Activated CD8-positive, alpha-beta memory T cell treated with anti-CD3 and anti-CD28 coated beads for 4 hours (primary cell): ENCODE results near the gene ZNF785.
"Not testable (repeated sequence)": the region's sequence is repeated elsewhere in the genome, so short reads cannot be mapped to it uniquely, and the experiment has no call there.

Experiments used
- DNase-seq, 2 donors: peaks; one replicate each; pipeline ENCODE4 v3.0.0-alpha.2; 2020; ENCODE audit warnings: low read depth in 2 of 2

ZNF785 gene

DNA sequence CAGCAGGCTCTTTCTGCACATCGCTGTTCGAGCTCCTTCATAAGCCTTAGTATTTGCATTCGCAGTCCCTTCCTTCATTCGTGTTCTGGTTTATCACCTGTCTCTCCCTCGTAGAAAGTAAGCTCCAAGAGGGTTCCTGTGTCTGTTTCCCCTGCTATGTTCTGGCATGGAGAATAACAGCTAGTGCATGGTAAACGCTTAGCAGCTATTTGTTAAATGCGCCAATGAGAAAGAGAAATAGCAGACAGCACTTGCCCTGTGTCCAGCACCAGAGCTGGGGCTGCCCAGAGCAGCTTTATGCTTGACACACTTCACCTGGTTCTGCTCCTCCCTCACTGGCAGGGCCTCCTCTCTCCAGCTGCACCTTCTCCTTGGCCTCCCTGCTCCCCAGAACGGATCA lies 19.5 kb downstream of the ZNF785 start:
- DNase-seq: no peak

DNA sequence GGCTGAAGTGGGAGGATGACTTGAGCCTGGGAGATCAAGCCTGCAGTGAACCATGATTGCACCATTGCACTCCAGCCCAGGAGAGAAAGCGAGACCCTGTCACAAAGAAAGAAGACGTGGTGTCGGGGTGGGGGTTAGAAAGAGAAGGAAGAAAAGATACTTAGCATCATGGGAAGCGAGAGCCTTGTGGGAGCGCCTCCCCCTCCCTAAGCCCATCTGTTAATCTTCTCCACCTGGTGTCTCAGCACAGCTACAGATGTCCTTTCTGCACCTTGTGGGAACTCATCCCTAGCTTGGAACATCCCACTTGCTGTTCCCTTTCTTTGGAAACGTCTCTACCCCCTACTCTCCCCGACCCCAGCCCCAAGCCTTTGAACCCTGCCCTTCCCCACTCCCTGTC lies 20.0 kb downstream of the ZNF785 start:
- no peak for DNase-seq

DNA sequence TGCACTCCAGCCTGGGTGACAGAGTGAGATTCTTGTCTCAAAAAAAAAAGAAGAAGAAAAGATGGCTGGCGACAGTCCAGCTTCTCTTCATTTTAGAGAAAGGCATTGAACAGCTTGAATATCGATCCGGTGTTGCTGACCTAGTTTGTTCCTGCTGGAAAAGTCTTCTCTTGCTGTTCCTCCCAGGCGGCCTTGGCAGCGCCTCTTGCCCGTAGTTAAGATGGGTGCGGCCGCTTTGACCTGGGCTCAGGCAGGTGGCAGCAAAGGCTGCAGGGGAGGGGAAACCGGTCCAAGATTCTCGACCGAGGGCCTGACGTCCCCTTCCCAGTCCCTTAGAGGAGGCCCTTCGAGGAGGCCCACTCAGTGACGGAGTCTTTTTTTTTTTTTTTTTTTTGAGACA lies 23.5 kb downstream of the ZNF785 start:
- no peak for DNase-seq

DNA sequence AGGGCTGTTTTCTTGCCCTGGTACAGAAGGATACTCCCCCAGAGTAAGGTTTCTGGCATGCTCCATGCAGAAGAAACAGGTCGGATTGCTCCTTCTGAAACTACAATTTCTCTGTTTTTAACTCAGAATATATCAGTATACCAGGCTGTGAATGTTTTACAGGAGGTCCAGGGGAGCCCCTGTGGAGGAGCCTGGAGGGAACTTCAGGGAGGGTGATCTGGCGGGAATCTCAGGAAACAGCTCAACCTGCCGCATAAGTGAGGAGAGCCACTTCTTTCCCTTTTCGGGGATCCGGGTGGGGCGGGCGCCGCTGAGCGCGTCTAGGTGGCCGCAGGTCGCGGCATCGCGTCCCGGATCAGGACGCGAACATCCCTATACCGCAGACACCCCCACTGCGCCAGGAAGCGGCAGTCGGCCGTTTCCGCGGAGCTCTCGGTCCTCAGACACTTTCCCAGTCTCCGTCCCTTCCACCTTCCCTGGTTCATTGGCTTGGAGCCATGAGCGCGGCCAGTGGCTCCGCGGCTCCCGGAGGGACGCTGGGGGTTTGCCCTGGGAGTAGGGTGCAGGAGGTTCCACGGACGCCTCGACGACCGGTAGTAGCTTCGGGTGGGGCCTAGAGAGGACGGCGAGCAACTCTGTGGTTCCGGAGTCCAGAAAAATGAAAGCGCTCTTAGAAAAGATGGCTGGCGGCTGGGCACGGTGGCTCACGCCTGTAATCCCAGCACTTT lies 24.2 kb downstream of the ZNF785 start:
- DNase-seq: no peak

DNA sequence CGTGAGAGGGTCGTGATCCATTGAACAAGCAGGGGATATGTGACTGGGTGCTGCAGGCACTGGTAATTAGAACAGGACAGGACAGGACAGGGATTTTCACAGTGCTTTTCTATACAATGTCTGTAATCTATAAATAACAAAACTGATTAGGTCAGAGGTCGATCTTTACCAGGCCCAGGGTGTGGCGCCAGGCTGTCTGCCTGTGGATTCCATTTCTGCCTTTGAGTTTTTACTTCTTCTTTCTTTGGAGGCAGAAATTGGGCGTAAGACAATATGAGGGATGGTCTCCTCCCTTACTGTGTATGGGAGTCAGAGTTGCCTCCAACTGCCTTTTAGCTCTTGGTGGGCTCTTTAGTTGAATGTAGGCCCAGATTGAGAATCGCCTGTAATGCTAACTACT lies 25.8 kb downstream of the ZNF785 start:
- no peak for DNase-seq

DNA sequence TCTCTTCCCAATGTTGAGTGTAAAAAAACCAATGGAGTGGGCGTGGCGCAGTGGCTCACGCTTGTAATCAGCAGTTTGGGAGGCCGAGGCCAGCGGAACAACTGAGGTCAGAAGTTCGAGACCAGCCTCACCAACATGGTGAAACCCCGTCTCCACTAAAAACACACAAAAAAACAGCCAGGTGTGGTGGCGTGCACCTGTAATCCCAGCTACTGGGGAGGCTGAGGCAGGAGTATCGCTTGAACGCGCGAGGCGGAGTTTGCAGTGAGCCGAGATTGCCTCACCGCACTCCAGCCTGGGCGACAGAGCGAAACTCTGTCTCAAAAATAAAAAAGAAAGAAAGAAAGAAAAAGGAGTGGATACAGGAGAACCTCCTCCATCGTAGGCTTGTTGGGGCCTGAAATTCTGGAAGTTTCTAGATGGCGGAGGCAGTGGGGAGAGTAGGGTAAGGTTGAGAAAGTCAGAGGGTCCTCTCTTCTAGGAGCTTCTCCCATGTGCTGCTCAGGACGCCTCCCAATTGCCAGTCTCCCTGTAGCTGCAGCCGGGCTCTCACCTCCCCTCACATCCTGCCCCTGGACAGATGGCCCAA lies 26.6 kb downstream of the ZNF785 start:
- no peak for DNase-seq

DNA sequence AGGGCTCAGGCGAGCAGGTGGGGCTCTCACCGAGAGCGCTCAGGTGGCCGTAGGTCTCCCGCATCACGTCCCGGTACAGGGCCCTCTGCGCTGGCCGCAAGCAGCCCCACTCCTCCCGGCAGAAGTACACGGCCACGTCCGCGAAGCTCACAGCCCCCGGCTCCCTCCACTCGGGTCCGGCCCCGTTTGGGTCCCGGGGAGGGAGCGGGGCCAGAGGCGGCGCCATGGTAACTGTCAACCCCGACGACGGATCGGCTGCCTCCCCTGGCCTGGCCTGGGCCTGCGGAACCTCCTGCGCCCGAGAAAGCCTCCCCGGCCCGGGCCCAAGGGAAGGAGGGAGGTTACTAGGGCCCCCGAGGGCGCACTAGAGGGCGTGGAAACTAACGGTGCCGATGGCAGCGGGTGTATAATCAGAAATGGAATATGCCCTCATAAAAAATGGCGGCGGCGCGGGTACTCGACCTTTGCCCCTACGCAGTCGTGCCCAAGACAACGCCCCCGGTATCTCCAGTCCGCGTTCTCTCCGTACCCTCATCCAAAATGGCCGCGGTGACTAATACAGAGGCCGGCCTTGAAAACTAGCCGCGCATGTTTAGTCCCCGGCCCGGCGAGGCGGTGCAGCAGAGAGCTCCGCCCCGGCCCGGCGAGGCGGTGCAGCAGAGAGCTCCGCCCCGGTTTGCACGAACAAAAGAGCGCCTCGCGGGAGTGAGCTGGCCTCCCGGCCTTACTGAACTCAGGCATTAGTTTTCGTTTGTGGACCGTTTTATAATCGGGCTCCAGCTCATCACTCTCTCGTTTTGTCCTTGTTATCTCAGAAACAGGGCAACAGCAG lies 27.3 kb downstream of the ZNF785 start, which contains the start of gene ZNF764:
Gene ZNF764 (minus strand): TSS at position 418 of the 832 bp plus-strand sequence. CDS start 192 bp downstream, at position 226.
- peak; percentile 91 to 97 for DNase-seq

DNA sequence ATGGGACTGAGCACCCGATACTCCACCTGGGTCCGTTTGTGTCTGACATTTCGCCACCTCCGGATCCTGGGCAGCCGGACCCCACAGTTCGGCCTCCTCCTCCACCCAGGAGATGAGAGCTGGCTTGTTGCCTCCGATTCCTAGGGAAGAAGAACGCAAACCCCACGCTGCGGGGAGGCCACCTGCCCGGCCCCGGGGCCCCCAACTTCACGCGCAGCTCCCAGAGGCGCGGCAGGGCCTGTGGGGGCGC lies 27.9 kb downstream of the ZNF785 start:
- no peak for DNase-seq

DNA sequence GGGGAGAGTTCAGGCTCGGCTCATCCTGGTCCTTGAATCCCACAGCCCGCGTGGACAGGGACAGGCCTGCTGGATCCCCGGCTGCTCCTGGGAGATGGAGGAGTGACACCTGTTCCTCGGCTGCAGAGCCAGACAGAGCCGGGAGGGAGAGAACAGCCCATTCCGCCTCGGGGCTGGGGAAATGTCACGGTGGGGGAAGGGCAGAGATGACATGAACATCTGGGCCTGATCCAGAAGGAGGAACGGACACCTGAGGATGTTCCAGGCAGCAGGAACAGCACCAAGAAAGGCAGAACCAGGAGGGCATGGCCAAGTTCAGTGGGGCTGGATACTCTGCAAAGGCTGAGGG lies 29.4 kb downstream of the ZNF785 start:
- no peak for DNase-seq

DNA sequence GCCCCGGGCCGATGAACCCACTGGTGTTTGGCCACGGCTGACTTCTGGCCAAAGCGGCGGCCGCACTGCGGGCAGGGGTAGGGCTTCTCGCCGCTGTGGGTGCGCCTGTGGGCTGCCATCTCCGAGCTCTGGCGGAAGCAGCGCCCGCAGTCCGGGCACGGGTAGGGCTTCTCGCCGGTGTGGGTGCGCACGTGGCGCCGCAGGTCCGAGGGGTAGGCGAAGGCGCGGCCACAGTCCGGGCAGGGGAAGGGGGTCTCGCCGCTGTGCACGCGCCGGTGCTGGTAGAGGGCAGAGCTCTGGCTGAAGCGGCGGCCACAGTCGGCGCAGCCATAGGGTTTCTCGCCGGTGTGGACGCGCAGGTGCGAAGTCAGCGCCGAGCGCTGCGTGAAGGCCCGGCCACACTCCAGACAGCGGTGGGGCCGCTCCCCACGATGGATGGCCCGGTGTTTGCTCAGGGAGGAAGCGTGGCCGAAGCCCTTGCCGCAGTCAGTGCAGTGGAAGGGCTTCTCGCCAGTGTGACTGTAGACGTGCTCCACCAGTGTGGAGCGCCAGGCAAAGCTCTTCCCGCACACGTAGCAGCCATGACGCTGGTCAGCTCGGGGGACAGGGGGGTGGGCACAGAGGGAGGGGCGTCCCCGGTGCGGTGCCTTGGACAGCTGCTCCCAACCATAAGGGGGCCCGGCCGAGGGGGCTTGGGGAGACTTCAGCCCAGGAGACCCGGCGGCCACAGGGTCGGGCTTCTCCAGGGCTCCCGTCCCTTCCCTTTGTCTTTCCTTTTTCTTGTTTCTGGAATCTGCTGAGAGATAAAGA lies 30.0 kb downstream of the ZNF785 start:
- no peak for DNase-seq

DNA sequence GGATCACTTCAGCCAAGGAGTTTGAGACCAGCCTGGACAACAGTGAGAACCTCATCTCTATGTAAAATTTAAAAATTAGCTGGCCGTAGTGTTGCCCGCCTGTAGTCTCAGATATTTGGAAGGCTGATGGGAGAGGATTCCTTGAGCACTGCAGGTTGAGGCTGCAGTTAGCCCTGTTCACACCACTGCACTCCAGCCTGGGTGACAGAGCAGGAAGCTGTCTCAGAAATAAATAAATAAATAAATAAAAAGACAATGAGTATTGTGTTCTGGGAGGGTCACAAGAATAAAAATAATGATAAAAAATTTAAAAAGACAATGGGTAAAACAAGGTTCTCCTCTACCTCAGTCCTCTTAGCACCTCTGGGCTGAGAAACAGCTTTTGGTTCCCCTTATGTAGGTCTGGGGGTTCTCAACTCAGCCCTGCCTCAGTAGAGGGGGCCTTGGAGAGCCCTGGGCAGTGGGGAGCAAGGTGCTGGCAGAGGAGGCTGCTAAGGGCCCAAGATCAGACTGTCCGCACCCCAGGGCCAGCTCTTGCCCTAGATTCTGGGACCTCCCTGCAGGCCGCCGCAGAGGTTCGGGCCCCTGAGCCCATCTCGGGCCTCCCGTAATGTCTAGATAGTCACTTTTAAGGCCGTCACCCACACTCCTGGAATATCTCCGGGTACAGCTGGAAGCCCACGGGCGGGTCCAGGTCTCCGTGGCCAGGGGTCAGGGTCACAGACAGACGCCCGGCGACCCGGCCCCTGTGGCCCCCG lies 30.8 kb downstream of the ZNF785 start:
- DNase-seq: no peak

DNA sequence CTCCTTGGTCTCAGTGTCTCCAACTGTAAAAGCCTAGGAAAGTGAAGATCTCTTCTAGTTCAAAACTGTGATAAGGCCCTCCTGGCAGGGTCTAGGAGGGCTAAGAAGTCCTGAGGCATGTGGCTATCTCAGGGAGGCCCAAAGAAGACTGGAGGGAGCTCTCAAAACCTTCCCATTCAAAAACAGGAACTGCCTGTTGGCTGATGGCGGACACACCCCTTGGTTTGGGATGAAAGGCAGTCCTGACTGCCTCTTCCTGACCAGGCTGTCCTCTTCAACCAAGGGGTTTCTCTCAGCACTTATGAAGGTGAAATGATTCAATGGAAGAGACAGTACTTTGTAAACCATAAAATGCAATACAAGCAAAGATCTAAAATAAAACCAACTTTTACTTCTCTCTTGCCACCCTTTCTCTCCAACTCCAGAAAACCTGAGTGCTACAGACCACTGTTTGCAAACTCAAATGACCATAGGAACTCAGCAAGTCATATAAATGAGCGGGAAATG lies 32.1 kb downstream of the ZNF785 start:
- no peak for DNase-seq

DNA sequence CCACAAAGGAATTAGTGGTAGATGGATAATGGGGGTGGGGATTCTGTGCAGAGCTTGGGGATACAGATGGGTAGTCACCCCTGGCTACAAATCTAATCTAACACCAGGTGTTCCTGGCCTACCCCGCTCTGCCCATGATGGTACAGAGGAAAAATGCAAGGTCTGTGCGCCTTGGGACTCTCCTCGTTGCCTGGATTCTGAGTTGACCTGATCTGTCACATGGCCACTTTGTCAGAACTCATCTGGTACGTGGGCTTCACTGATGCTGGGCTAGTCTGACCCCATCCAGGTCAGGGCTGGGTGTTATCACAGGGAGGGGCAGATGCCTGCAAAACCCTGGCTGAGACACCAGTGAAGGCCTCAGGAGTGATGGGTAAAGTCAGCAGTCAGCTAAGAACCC lies 32.5 kb downstream of the ZNF785 start:
- no peak for DNase-seq

DNA sequence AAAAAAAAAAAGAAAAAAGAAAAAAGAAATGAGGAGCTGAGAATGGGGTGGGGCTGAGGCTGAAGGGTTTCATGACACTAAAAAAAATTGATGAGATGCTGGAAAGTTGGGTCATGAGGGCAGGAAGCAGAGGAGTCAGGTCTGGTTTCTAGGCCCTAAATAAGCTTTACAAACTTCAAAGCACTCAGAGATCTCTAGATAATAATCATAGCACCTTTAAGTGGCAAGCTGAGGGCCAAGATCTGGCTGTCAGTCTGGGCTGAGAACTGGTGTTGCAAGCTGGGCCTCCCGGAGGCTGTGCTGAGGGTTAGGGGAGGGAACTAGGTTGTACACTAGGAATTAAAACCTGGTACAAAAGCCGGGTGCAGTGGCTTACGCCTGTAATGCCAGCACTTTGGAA lies 33.7 kb downstream of the ZNF785 start:
- peak in 1 of 2 donors; percentile 39 for DNase-seq

DNA sequence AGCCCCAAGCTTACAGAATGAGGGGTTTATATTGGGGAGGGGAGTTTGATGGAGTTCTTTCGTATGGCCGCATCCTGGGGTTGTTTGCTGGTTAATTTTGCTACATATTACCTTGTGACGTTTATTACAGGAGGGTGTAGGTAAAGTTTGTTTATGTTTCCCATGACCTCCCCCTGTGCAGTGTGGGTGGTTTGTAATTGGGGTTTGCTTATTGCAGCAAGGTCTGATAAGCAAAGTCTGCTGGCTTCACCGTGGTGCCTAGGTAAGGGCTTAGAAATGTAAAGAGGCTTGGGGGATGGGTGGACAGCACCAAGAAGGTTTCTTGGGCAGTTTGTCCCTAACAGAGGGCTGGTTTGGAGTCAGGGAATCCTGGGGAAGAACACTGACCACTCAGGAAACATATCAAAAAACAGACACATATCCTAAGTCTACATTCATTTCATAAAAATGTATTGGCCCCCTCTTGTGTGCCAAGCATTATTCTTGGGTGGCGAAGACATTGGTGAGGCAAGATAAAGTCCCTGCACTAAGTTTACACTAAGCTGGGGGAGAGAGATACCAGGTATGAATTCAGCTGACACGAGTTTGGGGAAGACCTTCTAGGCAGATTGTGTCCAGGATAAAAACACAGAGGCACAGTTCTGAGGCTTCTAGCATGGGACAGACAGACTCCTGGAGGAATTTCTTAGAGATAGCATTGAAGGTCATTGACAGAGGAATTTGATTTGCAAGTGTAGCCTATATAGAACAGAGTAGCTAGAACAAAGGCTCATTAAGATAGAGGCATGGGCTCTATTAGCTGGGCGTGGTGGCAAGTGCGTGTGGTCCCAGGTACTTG lies 36.9 kb downstream of the ZNF785 start:
- no peak for DNase-seq

DNA sequence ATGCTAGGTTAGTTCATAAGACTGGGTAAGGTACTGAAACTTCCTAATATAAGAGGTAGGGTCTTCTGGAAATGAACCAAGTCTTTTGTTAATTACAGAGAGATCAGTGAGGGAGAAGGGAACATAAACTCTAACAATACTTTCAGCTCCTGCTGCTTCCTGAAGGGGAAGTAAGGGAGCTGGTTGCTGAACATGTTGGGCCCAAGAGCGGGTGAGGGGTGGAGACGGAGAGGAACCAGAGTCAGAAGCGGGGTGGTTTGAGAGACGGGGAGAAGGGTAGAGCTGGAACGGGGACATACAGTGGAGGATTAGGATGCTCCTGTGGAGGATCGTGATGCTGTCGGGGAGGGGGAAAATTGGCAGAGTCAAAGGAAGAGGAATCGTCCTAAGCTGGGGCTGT lies 39.4 kb downstream of the ZNF785 start:
- no peak for DNase-seq

DNA sequence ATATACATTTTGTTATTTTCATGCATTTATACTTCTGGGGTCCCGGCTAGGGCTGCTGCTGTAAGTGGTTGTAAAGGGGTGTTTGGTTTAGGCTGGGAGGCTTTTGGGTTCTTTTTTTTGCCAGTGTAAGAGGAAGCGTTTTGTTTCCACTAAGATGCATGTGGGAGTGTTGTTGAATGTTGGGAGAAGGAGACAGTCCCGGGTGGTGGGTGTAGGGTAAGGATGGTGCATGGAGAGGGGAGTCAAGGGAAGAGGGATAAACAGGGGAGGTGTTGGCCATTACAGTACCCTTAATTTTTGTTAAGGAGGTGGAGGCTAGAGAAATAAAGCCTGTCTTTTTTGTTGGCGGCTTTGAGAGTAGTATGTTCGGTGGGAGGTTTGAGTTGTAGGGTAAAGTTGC lies 42.4 kb downstream of the ZNF785 start:
- DNase-seq: no peak

DNA sequence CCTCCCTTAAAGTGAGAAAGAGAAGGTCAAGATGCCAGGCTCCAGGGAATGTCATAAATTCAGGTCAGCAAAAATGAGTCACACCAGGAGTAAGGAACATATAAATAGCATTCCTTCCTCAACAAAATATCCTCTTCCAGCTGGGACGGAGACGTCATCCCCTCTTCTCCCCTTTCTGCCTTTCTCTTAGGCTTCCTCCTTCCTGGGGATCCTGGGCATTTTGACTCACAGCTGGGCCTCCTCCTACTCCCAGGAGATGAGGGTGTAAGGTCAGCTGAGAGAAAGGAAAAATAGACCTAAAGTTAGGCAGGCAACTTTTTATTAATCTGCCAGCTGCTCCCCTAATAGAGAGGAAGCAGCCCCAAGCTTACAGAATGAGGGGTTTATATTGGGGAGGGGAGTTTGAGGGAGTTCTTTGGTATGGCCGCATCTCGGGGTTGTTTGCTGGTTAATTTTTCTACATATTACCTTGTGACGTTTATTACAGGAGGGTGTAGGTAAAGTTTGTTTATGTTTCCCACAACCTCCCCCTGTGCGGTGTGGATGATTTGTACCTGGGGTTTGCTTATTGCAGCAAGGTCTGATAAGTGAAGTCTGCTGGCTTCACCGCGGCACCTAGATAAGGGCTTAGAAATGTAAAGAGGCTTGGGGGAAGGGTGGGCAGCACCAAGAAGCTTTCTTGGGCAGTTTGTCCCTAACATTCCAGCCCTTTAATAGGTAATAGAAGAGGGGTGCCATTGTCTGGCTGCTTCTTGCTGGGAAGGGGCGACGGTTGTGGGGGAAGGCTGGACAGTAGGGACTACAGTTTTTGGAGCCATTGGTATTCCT lies 43.8 kb downstream of the ZNF785 start:
- DNase-seq: no peak

DNA sequence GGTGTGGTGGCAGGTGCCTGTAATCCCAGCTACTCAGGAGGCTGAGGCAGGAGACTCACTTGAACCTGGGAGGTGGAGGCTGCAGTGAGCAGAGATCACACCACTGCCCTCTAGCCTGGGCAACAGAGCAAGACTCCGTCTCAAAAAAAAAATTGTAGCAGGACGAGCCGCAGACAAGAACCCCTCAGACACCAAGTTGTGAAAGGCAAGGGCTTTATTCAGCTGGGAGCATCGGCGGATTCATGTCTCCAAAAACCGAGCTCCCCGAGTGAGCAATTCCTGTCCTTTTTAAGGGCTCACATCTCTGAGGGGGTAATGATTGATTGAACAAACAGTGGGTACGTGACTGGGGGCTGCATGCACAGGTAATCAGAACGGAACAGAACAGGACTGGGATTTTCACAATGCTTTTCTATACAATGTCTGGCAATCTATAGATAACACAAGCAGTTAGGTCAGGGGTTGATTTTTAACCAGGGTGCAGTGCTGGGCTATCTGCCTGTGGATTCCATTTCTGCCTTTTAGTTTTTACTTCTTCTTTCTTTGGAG lies 44.5 kb downstream of the ZNF785 start:
- not testable (repeated sequence) for DNase-seq
